Glutamatergic neuron (in vitro differentiated cells): Measurements from ENCODE around the gene CIITA. TPM values are rescaled to one million over a fixed set of nuclear protein-coding genes. Genes with fewer than 3 reads are reported as not detected.

ENCODE experiments used
- DNase-seq: peaks from one replicate; pipeline ENCODE4 v3.0.0; 2022
- H3K27ac Mint-ChIP-seq: one replicate; pipeline ENCODE4 v1.8.0; 2020; ENCODE audit warnings: mild to moderate bottlenecking, mixed read lengths, inconsistent platforms; ENCODE audit not compliant: unreplicated experiment
- H3K27me3 Mint-ChIP-seq: one replicate; pipeline ENCODE4 v1.8.0; 2020; ENCODE audit warnings: mild to moderate bottlenecking, moderate library complexity, mixed read lengths, inconsistent platforms; ENCODE audit not compliant: unreplicated experiment
- H3K36me3 Mint-ChIP-seq: one replicate; pipeline ENCODE4 v1.8.0; 2020; ENCODE audit warnings: mild to moderate bottlenecking, mixed read lengths, inconsistent platforms; ENCODE audit not compliant: unreplicated experiment
- H3K4me1 Mint-ChIP-seq: one replicate; pipeline ENCODE4 v1.8.0; 2020; ENCODE audit warnings: mild to moderate bottlenecking, low read depth, mixed read lengths, inconsistent platforms; ENCODE audit not compliant: unreplicated experiment
- H3K4me3 Mint-ChIP-seq: one replicate; pipeline ENCODE4 v1.8.0; 2020; ENCODE audit warnings: mild to moderate bottlenecking, mixed read lengths, inconsistent platforms; ENCODE audit not compliant: unreplicated experiment
- H3K9me3 Mint-ChIP-seq: one replicate; pipeline ENCODE4 v1.8.0; 2020; ENCODE audit warnings: mild to moderate bottlenecking, moderate library complexity, mixed read lengths, inconsistent platforms; ENCODE audit not compliant: unreplicated experiment
- CTCF ChIP-seq: fragments of 200-600 bp; sonication (generic); IDR thresholded peaks from one replicate; pipeline ENCODE4 v1.5.0; 2021; ENCODE audit not compliant: partially characterized antibody, unreplicated experiment
- total RNA-seq: library from RNA; stranded (reverse); fragmentation: NEBNext Ultra II Directional; extraction: Animal tissue kit (Norgen Biotek cat#: 25700); gene quantifications from one replicate; pipeline ENCODE4 v1.2.1, GENCODE V29; 2021; ENCODE audit not compliant: unreplicated experiment

Gene CIITA
- total RNA-seq, 1 donor from 2014 or later, result 0.69 TPM

- peaks cover 9% of the 10 kb centered on the region for H3K27me3 Mint-ChIP-seq
- no peak for TF ChIP-seq CTCF
- no peak overlapping the region for H3K4me3 Mint-ChIP-seq
- peaks cover 3% of the 10 kb centered on the region for H3K36me3 Mint-ChIP-seq
- no peak for DNase-seq
- H3K27ac Mint-ChIP-seq, result no peak overlapping the region
- H3K9me3 Mint-ChIP-seq, result peaks cover 3% of the 10 kb centered on the region
- peaks cover 12% of the 10 kb centered on the region for H3K4me1 Mint-ChIP-seq
Observed at GRCh38 chr16:10934325-10935107, 57.5 kb downstream of the CIITA start.

GRCh38 chr16:10935226-10935915 lies 58.4 kb downstream of the CIITA start:
- Mint-ChIP-seq H3K4me1 (peaks cover 20% of the 10 kb centered on the region), H3K36me3 (peaks cover 5% of the 10 kb centered on the region), H3K27ac (no peak overlapping the region), H3K4me3 (no peak overlapping the region), H3K9me3 (peaks cover 7% of the 10 kb centered on the region), H3K27me3 (peaks cover 6% of the 10 kb centered on the region)
- no peak for TF ChIP-seq CTCF
- no peak for DNase-seq

- DNase-seq, result no peak
- H3K4me3 Mint-ChIP-seq, result no peak overlapping the region
- H3K9me3 Mint-ChIP-seq, result peaks cover 14% of the 10 kb centered on the region
- peaks cover 26% of the 10 kb centered on the region for H3K4me1 Mint-ChIP-seq
- H3K36me3 Mint-ChIP-seq, result peaks cover 5% of the 10 kb centered on the region
- TF ChIP-seq CTCF, result no peak
- H3K27me3 Mint-ChIP-seq, result peaks cover 5% of the 10 kb centered on the region
- no peak overlapping the region for H3K27ac Mint-ChIP-seq
Observed at GRCh38 chr16:10936272-10936984, 59.4 kb downstream of the CIITA start.

GRCh38 chr16:10937068-10937859 lies 60.3 kb downstream of the CIITA start:
- H3K36me3 Mint-ChIP-seq, result peaks cover 5% of the 10 kb centered on the region
- peaks cover 16% of the 10 kb centered on the region for H3K9me3 Mint-ChIP-seq
- DNase-seq, result no peak
- H3K4me1 Mint-ChIP-seq, result peaks cover 26% of the 10 kb centered on the region
- no peak for TF ChIP-seq CTCF
- H3K27me3 Mint-ChIP-seq, result peaks cover 8% of the 10 kb centered on the region
- no peak overlapping the region for H3K4me3 Mint-ChIP-seq
- H3K27ac Mint-ChIP-seq, result no peak overlapping the region
